Measurements from ENCODE around the gene TTN. TPM values are rescaled to one million over a fixed set of nuclear protein-coding genes. Genes with fewer than 3 reads are reported as not detected.

The TTN gene
- total RNA-seq, 1 donor: under 0.01 TPM

- H3K4me3 ChIP-seq (ENCODE audit: low read depth, low read length): no peak overlapping the region
- no peak for DNase-seq (ENCODE audit: low read depth)
These were observed 311.2 kb downstream of the TTN start for GRCh38 chr2:178496049-178496448.

GRCh38 chr2:178491612-178492011, 315.6 kb downstream of the TTN start:
- no peak for DNase-seq (ENCODE audit: low read depth)
- TF ChIP-seq CTCF (IDR thresholded peaks at IDR 0.05; ENCODE audit: insufficient read depth, low read depth, low read length): no peak
- H3K4me3 ChIP-seq (ENCODE audit: low read depth, low read length): no peak overlapping the region

More at GRCh38 chr2:178496049-178496448, 311.2 kb downstream of the TTN start:
- no peak for TF ChIP-seq CTCF (IDR thresholded peaks at IDR 0.05; ENCODE audit: insufficient read depth, low read depth, low read length)

DNA sequence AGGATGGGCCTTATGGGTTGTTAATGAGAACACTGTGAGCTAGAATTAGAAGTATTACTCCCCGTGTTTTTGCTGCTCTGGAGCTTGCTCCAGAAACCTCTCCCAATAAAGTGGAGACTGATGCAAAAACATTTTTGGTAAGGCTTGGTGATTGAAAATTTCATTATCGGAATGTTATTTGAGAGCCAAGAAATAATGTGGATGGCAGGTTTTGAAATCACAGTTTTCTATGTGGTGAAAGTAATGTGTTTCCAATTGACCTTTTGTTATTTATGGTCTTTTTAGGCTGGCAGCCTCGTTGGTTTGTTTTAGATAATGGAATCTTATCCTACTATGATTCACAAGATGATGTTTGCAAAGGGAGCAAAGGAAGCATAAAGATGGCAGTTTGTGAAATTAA, 321.9 kb downstream of the TTN start:
- DNase-seq (ENCODE audit: low read depth): no peak

DNA sequence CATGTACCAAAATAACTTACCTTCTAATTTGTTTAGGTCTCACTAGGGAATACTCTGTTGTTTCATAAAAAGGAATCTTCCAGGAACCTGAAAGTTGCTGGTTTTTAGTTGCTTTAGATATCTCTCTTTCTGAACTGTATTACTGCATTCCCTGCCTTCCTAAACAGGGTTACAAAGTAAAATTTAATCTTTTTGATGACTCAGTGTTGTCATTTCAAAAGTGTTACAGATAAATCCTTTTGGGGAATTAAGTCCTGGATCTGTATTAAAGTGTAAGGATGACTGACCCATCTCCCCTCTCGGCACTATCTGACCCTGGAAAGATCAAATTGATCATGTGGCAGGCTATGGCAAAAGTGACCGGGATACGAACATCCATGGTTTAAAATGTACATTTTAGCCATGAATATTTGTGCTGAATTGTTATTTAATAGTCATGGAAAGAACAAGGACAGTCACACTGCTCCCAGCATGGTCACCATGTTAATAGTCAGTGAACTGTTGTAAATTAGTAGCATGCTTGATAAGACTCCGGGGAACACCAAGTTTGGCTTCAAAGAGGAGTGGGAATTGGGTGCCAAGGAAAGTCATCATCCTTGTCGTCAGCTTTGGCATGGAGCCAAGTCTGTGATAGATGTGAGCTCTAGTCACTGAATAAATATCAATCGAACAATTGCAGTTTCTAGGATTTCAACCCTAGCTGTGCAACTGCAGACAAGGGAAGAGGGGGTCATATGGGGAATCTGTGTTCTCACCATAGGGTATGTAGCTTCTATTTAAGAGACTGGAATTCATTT, 322.8 kb downstream of the TTN start:
- no peak for DNase-seq (ENCODE audit: low read depth)
- TF ChIP-seq CTCF (IDR thresholded peaks at IDR 0.05; ENCODE audit: insufficient read depth, low read depth, low read length): no peak
- no peak overlapping the region for H3K4me3 ChIP-seq (ENCODE audit: low read depth, low read length)

More for the DNA sequence above, 321.9 kb downstream of the TTN start:
- no peak for TF ChIP-seq CTCF (IDR thresholded peaks at IDR 0.05; ENCODE audit: insufficient read depth, low read depth, low read length)
- no peak overlapping the region for H3K4me3 ChIP-seq (ENCODE audit: low read depth, low read length)

DNA sequence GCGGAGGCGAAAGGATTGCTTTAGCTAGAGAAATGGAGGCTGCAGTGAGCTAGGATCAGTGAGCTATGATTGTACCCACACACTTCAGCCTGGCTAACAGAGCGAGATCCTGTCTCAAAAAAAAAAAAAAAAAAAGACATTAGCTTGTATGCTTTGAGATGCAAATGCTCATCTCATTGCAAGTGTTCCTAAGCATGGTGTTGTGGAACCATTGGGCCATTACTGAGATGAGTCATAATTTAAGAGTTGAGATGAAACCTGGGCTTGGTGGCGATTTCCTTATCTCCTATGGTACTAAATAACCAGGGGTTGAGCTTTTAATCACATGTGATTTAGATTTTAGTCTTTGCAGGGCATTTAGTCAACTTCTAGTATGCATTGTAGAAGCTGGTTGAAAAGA, 324.8 kb downstream of the TTN start:
- no peak for TF ChIP-seq CTCF (IDR thresholded peaks at IDR 0.05; ENCODE audit: insufficient read depth, low read depth, low read length)
- no peak overlapping the region for H3K4me3 ChIP-seq (ENCODE audit: low read depth, low read length)
- DNase-seq (ENCODE audit: low read depth): no peak

DNA sequence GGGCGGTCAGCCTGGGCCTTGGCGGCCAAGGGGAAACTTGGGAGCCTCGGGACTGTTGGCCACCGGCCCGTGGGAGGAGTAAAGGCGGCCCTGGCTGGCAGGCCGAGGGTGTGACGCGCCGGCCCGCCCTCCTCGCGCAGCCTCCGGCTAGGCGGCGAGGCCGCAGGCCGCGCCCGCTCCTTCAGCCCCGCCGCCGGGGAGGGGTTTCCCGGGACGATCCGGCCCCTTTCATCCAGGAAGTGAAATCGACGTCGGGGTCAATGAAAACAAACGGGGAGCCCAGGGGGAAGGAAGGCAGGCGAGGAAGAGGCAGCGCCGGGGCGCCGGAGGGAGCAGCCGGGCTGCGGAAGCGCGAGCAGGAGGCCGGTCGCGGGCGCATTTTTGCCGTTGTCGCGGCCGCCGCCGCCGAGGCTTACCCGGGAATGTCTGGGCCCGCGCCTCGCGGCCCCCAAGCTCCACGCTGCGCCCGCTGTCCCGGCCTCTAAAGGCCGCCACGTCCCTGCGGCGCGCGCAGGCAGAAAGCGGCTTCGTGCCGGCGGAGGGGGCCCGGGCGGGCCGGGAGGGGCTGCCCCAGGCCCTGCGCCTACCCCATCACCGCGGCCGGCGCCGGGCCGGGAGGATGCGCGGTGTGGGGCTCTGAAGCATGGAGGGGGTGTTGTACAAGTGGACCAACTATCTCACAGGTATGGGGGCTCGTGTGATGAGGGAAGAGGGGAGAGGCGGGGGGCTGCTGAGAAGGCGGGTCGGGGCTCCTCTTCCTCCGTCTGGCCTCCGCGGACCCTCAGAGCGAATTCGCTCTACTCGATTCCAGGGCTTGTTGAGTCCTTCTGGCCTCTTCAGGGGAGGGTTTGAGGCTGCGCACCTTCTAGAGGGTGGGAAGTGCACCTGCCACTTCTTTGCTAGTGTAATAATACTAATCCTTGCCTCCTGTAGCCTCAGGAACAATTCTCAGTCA, 326.7 kb downstream of the TTN start, which contains the start of gene PLEKHA3:
Gene PLEKHA3 (plus strand): TSS at position 231 of the 955 bp plus-strand sequence. CDS start 413 bp downstream, at position 644.
- peak; percentile 98 for DNase-seq (ENCODE audit: low read depth)
- TF ChIP-seq CTCF (IDR thresholded peaks at IDR 0.05; ENCODE audit: insufficient read depth, low read depth, low read length): no peak

More for the DNA sequence above, 326.7 kb downstream of the TTN start, which contains the start of gene PLEKHA3:
- peak within 1 kb of the TSS; percentile 90 for H3K4me3 ChIP-seq (ENCODE audit: low read depth, low read length)

All from fibroblast of villous mesenchyme (primary cell).